ENCODE measurements around the gene MAVS. TPM values are rescaled to one million over a fixed set of nuclear protein-coding genes. Genes with fewer than 3 reads are reported as not detected.

The MAVS gene
- total and polyA plus RNA-seq, 9 of the 15 experiments (the other 6 are each of a cell fraction or from before 2014, with no cell fraction given): 1.6 to 22.0 (median 11.3) TPM

DNA sequence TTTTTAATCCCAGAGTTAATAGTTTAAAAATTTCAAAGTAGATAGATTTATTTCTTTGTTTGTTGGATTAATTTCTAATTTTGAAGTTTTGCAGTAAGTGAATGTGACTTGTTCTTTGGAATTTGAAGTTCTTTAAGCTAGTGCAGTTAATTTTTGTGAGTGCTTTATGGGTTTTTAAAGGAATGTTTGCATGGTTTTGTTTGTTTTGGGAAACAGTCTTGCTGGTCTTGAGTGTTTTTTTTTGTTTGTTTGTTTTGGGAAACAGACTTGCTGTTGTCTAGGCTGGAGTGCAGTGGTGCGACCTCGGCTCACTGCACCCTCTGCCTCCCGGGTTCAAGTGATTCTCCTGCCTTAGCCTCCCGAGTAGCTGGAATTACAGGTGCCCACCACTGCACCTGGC lies 52.0 kb downstream of the MAVS start:
- H3K9ac ChIP-seq (ENCODE audit: insufficient read depth in 1 of 2, low read depth in 2 of 2, low read length in 2 of 2): no peak overlapping the region
- TF ChIP-seq EP300 (IDR thresholded peaks at IDR 0.05; ENCODE audit: low read length): no peak
- TF ChIP-seq MCM7 (IDR thresholded peaks at IDR 0.05): no peak
- no peak for TF ChIP-seq CHD1 (IDR thresholded peaks at IDR 0.05; ENCODE audit: low read length)
- TF ChIP-seq, protein P1, sequence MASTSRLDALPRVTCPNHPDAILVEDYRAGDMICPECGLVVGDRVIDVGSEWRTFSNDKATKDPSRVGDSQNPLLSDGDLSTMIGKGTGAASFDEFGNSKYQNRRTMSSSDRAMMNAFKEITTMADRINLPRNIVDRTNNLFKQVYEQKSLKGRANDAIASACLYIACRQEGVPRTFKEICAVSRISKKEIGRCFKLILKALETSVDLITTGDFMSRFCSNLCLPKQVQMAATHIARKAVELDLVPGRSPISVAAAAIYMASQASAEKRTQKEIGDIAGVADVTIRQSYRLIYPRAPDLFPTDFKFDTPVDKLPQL (IDR thresholded peaks at IDR 0.05; ENCODE audit: extremely low read depth, insufficient read length): no peak
- no peak for TF ChIP-seq NFE2 (IDR thresholded peaks at IDR 0.05; ENCODE audit: low read depth)
- no peak for TF ChIP-seq ERF (CRISPR knock-in tag; IDR thresholded peaks at IDR 0.05)
- no peak for TF ChIP-seq TOE1 (IDR thresholded peaks at IDR 0.05; ENCODE audit: borderline replicate concordance)
- TF ChIP-seq TOE1 (CRISPR knock-in tag; IDR thresholded peaks at IDR 0.05; ENCODE audit: borderline replicate concordance, low read depth): no peak
- no peak for TF ChIP-seq HSF4 (CRISPR knock-in tag; IDR thresholded peaks at IDR 0.05; ENCODE audit: borderline replicate concordance)
- no peak for TF ChIP-seq SNRNP70 (optimal IDR thresholded peaks at IDR 0.05; ENCODE audit: low read depth, low read length)
- TF ChIP-seq CUX1 (CRISPR knock-in tag; IDR thresholded peaks at IDR 0.05): no peak
- no peak for FAIRE-seq
- no peak for DNase-seq (ENCODE audit: extremely low read depth in 1 of 4, low spot score in 3 of 4)
- H3K9me1 ChIP-seq (ENCODE audit: control insufficient read depth, insufficient read depth, low read length): peaks cover 4% of the 10 kb centered on the region
- ATAC-seq: no peak
- POLR2A ChIA-PET: interaction anchor here (0.6 kb wide), 1 partner anchor 10 kb away, joined by 5 read pairs; no protein-coding TSS in a partner anchor
- no peak overlapping the region for H3K4me3 ChIP-seq
- CTCF ChIA-PET (ENCODE audit: low intra/inter-chr PET ratio): no interaction called here
- H3K27me3 ChIP-seq (ENCODE audit: control insufficient read depth in 2 of 2, insufficient read depth in 2 of 2, low read length in 2 of 2): no peaks in the 10 kb centered on the region
- no TSS peak for BruUV-seq (replicated peaks)
- H3K79me2 ChIP-seq (ENCODE audit: control insufficient read depth, insufficient read depth, low read length): peaks cover 99% of the 10 kb centered on the region
- H3K36me3 ChIP-seq (ENCODE audit: control insufficient read depth, insufficient read depth, low read length): peaks cover 24% of the 10 kb centered on the region
- in situ Hi-C loops (cut with MboI): no loop called here
- peaks cover 13 to 17% of the 10 kb centered on the region in 2 experiments for H3K4me1 ChIP-seq (replicated peaks in 1 of 2; ENCODE audit: control insufficient read depth in 2 of 2, insufficient read depth in 2 of 2, low read length in 2 of 2)
- H3K4me2 ChIP-seq (ENCODE audit: insufficient read depth, low read length): no peak overlapping the region
- no peaks in the 10 kb centered on the region for H3K9me3 ChIP-seq (replicated peaks; ENCODE audit: control insufficient read depth, insufficient read depth, low read depth, low read length)
- no peak overlapping the region for H3K27ac ChIP-seq (ENCODE audit: extremely low read depth, low read depth, low read length)
- WGBS (ENCODE audit: insufficient coverage, low coverage, missing lambda C conversion rate): 73% methylated on average over 4 of the region's 4 CpGs
- peaks cover 27% of the 10 kb centered on the region for H4K20me1 ChIP-seq (replicated peaks; ENCODE audit: control insufficient read depth, insufficient read depth, low read length)
- intact Hi-C loops (cut with micrococcal nuclease): no loop called here
- no peak overlapping the region for H2AFZ ChIP-seq (ENCODE audit: low read depth, low read length)
